Measurements from ENCODE around the gene CNTN4. TPM values are rescaled to one million over a fixed set of nuclear protein-coding genes. Genes with fewer than 3 reads are reported as not detected.

The CNTN4 gene
- total RNA-seq, 1 donor from 2014 or later, result 5.2 TPM

DNA sequence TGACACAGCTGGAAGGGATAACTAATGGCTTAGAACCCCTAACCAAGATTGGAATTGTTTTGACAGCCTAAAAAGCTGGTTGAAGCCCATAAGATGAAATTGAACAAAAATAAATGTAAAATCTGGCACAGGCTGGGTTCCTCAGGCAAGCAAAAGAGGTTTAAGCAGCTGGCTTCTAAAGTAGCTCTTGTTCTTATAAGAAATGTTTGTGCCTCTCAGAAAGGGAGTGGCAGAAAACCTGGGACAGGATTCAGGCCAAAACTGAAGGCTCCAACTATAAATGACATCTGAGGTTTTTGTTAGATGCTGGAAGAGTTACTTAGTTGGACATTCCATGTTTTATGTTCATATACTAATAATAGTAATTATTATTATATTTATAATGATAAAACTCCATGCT, 378.3 kb downstream of the CNTN4 start:
- Mint-ChIP-seq H3K4me1 (peaks cover 32% of the 10 kb centered on the region), H3K27ac (no peak overlapping the region), H3K9me3 (peaks cover 10% of the 10 kb centered on the region), H3K4me3 (no peak overlapping the region), H3K27me3 (ENCODE audit: insufficient read depth, low read depth) (no peaks in the 10 kb centered on the region), H3K36me3 (peaks cover 3% of the 10 kb centered on the region)
- H3K9ac ChIP-seq, result no peak overlapping the region
- no peaks in the 10 kb centered on the region for H3F3A ChIP-seq (ENCODE audit: low read depth)
- H3K9me3 ChIP-seq (ENCODE audit: low read depth), result no peaks in the 10 kb centered on the region
- DNase-seq (ENCODE audit: low spot score), result no peak
- H2AFZ ChIP-seq (replicated peaks), result no peak overlapping the region
- H3K4me1 ChIP-seq, result peaks cover 9% of the 10 kb centered on the region
- H3K27ac ChIP-seq, result no peak overlapping the region
- no peaks in the 10 kb centered on the region for H3K36me3 ChIP-seq
- no peaks in the 10 kb centered on the region for H3K79me2 ChIP-seq (ENCODE audit: low read depth)
- no peak overlapping the region for H3K4me2 ChIP-seq
- no peaks in the 10 kb centered on the region for H3K27me3 ChIP-seq
- H4K20me1 ChIP-seq (ENCODE audit: low read depth), result no peaks in the 10 kb centered on the region
- TF ChIP-seq, protein P1, sequence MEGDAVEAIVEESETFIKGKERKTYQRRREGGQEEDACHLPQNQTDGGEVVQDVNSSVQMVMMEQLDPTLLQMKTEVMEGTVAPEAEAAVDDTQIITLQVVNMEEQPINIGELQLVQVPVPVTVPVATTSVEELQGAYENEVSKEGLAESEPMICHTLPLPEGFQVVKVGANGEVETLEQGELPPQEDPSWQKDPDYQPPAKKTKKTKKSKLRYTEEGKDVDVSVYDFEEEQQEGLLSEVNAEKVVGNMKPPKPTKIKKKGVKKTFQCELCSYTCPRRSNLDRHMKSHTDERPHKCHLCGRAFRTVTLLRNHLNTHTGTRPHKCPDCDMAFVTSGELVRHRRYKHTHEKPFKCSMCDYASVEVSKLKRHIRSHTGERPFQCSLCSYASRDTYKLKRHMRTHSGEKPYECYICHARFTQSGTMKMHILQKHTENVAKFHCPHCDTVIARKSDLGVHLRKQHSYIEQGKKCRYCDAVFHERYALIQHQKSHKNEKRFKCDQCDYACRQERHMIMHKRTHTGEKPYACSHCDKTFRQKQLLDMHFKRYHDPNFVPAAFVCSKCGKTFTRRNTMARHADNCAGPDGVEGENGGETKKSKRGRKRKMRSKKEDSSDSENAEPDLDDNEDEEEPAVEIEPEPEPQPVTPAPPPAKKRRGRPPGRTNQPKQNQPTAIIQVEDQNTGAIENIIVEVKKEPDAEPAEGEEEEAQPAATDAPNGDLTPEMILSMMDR (IDR thresholded peaks at IDR 0.05), result no peak
- TF ChIP-seq EZH2 (IDR thresholded peaks at IDR 0.05) (no peak), EZH2phosphoT487 (IDR thresholded peaks at IDR 0.05) (no peak)
- H3K4me3 ChIP-seq, result no peak overlapping the region

DNA sequence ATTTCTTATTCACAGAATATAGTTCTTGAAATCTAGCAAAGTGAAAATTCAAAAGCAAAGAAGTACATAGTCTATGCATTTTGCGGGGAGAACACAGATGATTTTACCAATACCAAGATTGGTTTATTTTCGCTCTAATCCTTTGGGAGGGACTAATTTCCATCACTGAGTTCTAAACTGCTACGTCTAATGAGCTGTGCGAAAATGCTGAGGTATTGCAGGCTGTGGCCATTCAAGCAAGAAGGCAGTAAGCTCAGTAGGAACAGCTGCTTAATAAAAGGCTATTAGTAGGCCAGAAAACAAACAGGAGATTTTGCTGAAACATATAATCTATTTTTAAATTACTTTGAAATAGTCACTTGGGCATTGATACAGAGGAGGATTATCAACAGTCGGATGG, 379.0 kb downstream of the CNTN4 start:
- Histone ChIP-seq H3K36me3 (no peaks in the 10 kb centered on the region), H2AFZ (replicated peaks) (no peak overlapping the region), H3K4me1 (peaks cover 9% of the 10 kb centered on the region), H3K79me2 (ENCODE audit: low read depth) (no peaks in the 10 kb centered on the region), H3K27me3 (no peaks in the 10 kb centered on the region), H3K27ac (no peak overlapping the region), H3F3A (ENCODE audit: low read depth) (no peaks in the 10 kb centered on the region), H3K4me3 (no peak overlapping the region), H3K9me3 (ENCODE audit: low read depth) (no peaks in the 10 kb centered on the region), H4K20me1 (ENCODE audit: low read depth) (no peaks in the 10 kb centered on the region), H3K4me2 (no peak overlapping the region), H3K9ac (no peak overlapping the region)
- peaks cover 26% of the 10 kb centered on the region for H3K4me1 Mint-ChIP-seq
- TF ChIP-seq, protein P1 (IDR thresholded peaks at IDR 0.05), result no peak
- TF ChIP-seq EZH2phosphoT487 (IDR thresholded peaks at IDR 0.05) (no peak), EZH2 (IDR thresholded peaks at IDR 0.05) (no peak)
- DNase-seq (ENCODE audit: low spot score), result peak; percentile 20
- no peaks in the 10 kb centered on the region for H3K27me3 Mint-ChIP-seq (ENCODE audit: insufficient read depth, low read depth)
- peaks cover 3% of the 10 kb centered on the region for H3K36me3 Mint-ChIP-seq
- no peak overlapping the region for H3K27ac Mint-ChIP-seq
- H3K4me3 Mint-ChIP-seq, result no peak overlapping the region
- H3K9me3 Mint-ChIP-seq, result peaks cover 10% of the 10 kb centered on the region

DNA sequence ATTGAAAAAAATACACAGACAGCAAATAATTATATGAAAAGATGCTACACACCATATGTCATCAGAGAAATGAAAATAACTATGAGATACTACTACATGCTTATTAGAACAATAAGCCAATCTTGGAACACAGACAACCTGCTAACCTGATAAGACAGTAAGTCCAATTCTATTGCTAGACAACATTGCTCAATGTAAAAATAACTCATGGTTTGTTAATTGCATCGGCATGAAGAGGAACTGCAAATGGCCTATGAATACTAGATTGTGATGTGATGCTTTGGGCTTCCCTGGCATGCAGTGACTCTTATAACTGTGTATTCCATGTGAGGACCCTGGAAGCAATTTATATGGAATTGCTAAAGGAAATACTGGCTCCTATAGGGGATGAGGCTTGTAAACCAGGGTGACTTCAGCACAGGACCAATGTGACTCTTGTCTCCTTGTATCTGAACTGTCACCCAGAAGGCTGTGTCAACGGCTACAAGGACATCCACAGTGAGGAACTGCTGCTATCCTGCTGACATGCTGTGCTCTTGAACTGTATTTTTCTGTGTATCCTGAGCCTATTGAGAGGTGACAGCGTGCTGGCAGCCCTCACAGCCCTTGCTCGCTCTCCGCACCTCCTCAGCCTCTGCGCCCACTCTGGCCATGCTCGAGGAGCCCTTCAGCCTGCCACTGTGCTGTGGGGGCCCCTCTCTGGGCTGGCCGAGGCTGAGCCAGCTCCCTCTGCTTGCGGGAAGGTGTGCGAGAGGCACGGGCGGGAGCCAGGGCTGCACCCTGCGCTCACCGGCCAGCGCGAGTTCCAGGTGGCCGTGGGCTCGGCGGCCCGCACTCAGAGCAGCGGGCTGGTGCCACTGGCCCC, 385.7 kb downstream of the CNTN4 start:
- no peaks in the 10 kb centered on the region for H3K27me3 ChIP-seq
- H3K4me1 ChIP-seq, result no peaks in the 10 kb centered on the region
- no peaks in the 10 kb centered on the region for H3K79me2 ChIP-seq (ENCODE audit: low read depth)
- no peak overlapping the region for H2AFZ ChIP-seq (replicated peaks)
- H3K27me3 Mint-ChIP-seq (ENCODE audit: insufficient read depth, low read depth), result no peaks in the 10 kb centered on the region
- H3K27ac ChIP-seq, result no peak overlapping the region
- peaks cover 6% of the 10 kb centered on the region for H3K36me3 Mint-ChIP-seq
- no peaks in the 10 kb centered on the region for H3K36me3 ChIP-seq
- no peaks in the 10 kb centered on the region for H3K9me3 ChIP-seq (ENCODE audit: low read depth)
- no peaks in the 10 kb centered on the region for H3F3A ChIP-seq (ENCODE audit: low read depth)
- no peak for DNase-seq (ENCODE audit: low spot score)
- H3K9me3 Mint-ChIP-seq, result peaks cover 13% of the 10 kb centered on the region
- no peaks in the 10 kb centered on the region for H3K4me1 Mint-ChIP-seq
- H4K20me1 ChIP-seq (ENCODE audit: low read depth), result no peaks in the 10 kb centered on the region
- H3K4me2 ChIP-seq, result no peak overlapping the region
- no peak overlapping the region for H3K9ac ChIP-seq
- H3K27ac Mint-ChIP-seq, result no peak overlapping the region
- TF ChIP-seq, protein P1 (IDR thresholded peaks at IDR 0.05), result no peak
- no peak for TF ChIP-seq EZH2phosphoT487 (IDR thresholded peaks at IDR 0.05)
- TF ChIP-seq EZH2 (IDR thresholded peaks at IDR 0.05), result no peak
- no peak overlapping the region for H3K4me3 ChIP-seq
- no peak overlapping the region for H3K4me3 Mint-ChIP-seq
